Uterus (tissue), 2 donors: Measurements from ENCODE around the gene ST7.
"Not testable (repeated sequence)": the region's sequence is repeated elsewhere in the genome, so short reads cannot be mapped to it uniquely, and the experiment has no call there.

Source experiments
- CTCF ChIP-seq, 4 experiments: fragments of 200-600 bp in 2 of 4; fragments of 450-650 bp in 2 of 4; sonication (generic) in 2 of 4; IDR thresholded peaks; one replicate each; pipeline ENCODE4 v1.5.1; 2016 to 2019; ENCODE audit warnings: antibody characterized with exemption in 4 of 4, mild to moderate bottlenecking in 2 of 4, moderate library complexity in 1 of 4
- POLR2A ChIP-seq, 2 donors: fragments of 450-650 bp; IDR thresholded peaks; one replicate each; pipeline ENCODE4 v1.6.1; 2016; ENCODE audit warnings: antibody characterized with exemption in 2 of 2, mild to moderate bottlenecking in 1 of 2, moderate library complexity in 1 of 2

- not testable (repeated sequence) for TF ChIP-seq CTCF, POLR2A (IDR thresholded peaks at IDR 0.05)
Observed at GRCh38 chr7:116971153-116971552, 17.9 kb downstream of the ST7 start.
